HEK293 (cell line): ENCODE measurements around the gene GRK3.

ENCODE experiments used
- BCL11B ChIP-seq: fragments of 450-650 bp; formaldehyde crosslinking; IDR thresholded peaks from 2 replicates; pipeline ENCODE4 v1.5.1; 2016; ENCODE audit warnings: low read depth, missing biosample characterization, missing genetic modification characterization
- GLI2 ChIP-seq: fragments of 450-650 bp; formaldehyde crosslinking; IDR thresholded peaks from 2 replicates; pipeline ENCODE4; 2017; ENCODE audit warnings: missing biosample characterization, missing genetic modification characterization, low read depth, borderline replicate concordance
- KLF10 ChIP-seq: fragments of 450-650 bp; IDR thresholded peaks from 2 replicates; pipeline ENCODE4 v1.5.1; 2018; ENCODE audit warnings: missing biosample characterization, mild to moderate bottlenecking, missing genetic modification characterization
- ZBTB21 ChIP-seq: fragments of 450-650 bp; formaldehyde crosslinking; IDR thresholded peaks from 2 replicates; pipeline ENCODE4 v1.5.1; 2017; ENCODE audit warnings: missing biosample characterization, missing genetic modification characterization
- ZBTB49 ChIP-seq: fragments of 450-650 bp; formaldehyde crosslinking; IDR thresholded peaks from 2 replicates; pipeline ENCODE4 v1.5.1; 2016; ENCODE audit warnings: missing biosample characterization, missing genetic modification characterization, low read depth
- ZBTB6 ChIP-seq: fragments of 450-650 bp; formaldehyde crosslinking; IDR thresholded peaks from 2 replicates; pipeline ENCODE4 v1.5.1; 2017; ENCODE audit warnings: missing biosample characterization, missing genetic modification characterization
- ZNF274 ChIP-seq, 2 experiments: fragments of 200-500 bp in 1 of 2; fragments of 450-650 bp in 1 of 2; sonication (Bioruptor generic) in 1 of 2; formaldehyde crosslinking in 1 of 2; IDR thresholded peaks; 2 replicates each; pipeline versions ENCODE4 v1.5.1 to v1.6.1; 2014 to 2016; ENCODE audit warnings: borderline replicate concordance in 1 of 2, inconsistent platforms in 1 of 2, low read length in 1 of 2, missing biosample characterization in 1 of 2, missing genetic modification characterization in 1 of 2
- ZNF433 ChIP-seq: fragments of 450-650 bp; formaldehyde crosslinking; IDR thresholded peaks from 2 replicates; pipeline ENCODE4 v1.5.1; 2016; ENCODE audit warnings: missing biosample characterization, missing genetic modification characterization, low read depth
- ZNF629 ChIP-seq: fragments of 450-650 bp; formaldehyde crosslinking; IDR thresholded peaks from 2 replicates; pipeline ENCODE4 v1.5.1; 2017; ENCODE audit warnings: missing biosample characterization, missing genetic modification characterization
- ZNF830 ChIP-seq: fragments of 450-650 bp; IDR thresholded peaks from 2 replicates; pipeline ENCODE4 v1.5.0; 2018; ENCODE audit warnings: missing biosample characterization, missing genetic modification characterization, low read depth, mild to moderate bottlenecking, moderate library complexity
- TF ChIP-seq, protein P1 (sequence below): fragments of 450-650 bp; formaldehyde crosslinking; IDR thresholded peaks from 2 replicates; pipeline ENCODE4 v1.5.1; 2016; ENCODE audit warnings: missing biosample characterization, missing genetic modification characterization
- TF ChIP-seq, protein P2 (sequence below): fragments of 450-650 bp; formaldehyde crosslinking; IDR thresholded peaks from 2 replicates; pipeline ENCODE4 v1.5.1; 2016; ENCODE audit warnings: missing biosample characterization, missing genetic modification characterization

DNA sequence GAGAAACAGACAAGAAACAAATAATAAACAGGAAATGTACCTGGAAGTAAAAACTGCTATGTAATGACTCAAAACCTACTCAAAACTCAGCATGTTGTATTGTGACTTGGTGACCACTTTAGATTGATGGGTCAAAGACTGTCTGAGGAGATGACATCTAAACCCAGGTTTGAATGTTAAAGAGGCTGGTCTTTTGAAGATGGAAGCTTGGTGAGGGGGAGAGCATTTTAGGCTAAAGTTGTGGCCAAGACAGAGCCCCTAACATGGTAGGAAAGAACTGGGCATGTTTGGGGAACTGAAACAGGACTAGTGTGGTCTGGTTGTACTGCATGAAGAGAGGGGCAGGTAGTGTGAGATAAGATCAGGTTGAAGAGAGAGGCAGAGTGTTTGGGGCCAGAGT is 92.2 kb downstream of the GRK3 start:
- TF ChIP-seq, protein P1, sequence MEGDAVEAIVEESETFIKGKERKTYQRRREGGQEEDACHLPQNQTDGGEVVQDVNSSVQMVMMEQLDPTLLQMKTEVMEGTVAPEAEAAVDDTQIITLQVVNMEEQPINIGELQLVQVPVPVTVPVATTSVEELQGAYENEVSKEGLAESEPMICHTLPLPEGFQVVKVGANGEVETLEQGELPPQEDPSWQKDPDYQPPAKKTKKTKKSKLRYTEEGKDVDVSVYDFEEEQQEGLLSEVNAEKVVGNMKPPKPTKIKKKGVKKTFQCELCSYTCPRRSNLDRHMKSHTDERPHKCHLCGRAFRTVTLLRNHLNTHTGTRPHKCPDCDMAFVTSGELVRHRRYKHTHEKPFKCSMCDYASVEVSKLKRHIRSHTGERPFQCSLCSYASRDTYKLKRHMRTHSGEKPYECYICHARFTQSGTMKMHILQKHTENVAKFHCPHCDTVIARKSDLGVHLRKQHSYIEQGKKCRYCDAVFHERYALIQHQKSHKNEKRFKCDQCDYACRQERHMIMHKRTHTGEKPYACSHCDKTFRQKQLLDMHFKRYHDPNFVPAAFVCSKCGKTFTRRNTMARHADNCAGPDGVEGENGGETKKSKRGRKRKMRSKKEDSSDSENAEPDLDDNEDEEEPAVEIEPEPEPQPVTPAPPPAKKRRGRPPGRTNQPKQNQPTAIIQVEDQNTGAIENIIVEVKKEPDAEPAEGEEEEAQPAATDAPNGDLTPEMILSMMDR: no peak
- TF ChIP-seq GLI2 (tag by site-specific recombination): no peak
- TF ChIP-seq ZNF274 (IDR thresholded peaks at IDR 0.05; ENCODE audit: low read length): no peak
- TF ChIP-seq ZNF274 (tag by site-specific recombination; IDR thresholded peaks at IDR 0.05; ENCODE audit: borderline replicate concordance): no peak
- TF ChIP-seq, protein P2, sequence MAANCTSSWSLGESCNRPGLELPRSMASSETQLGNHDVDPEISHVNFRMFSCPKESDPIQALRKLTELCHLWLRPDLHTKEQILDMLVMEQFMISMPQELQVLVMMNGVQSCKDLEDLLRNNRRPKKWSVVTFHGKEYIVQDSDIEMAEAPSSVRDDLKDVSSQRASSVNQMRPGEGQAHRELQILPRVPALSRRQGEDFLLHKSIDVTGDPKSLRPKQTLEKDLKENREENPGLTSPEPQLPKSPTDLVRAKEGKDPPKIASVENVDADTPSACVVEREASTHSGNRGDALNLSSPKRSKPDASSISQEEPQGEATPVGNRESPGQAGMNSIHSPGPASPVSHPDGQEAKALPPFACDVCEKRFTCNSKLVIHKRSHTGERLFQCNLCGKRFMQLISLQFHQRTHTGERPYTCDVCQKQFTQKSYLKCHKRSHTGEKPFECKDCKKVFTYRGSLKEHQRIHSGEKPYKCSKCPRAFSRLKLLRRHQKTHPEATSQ (tag by site-specific recombination): no peak
- no peak for TF ChIP-seq ZNF830 (tag by site-specific recombination)
- no peak for TF ChIP-seq KLF10 (tag by site-specific recombination)
- TF ChIP-seq ZNF629 (tag by site-specific recombination): no peak
- TF ChIP-seq ZBTB21 (tag by site-specific recombination): no peak
- no peak for TF ChIP-seq ZNF433 (tag by site-specific recombination)
- TF ChIP-seq BCL11B: no peak
- TF ChIP-seq ZBTB6 (tag by site-specific recombination): no peak
- TF ChIP-seq ZBTB49 (tag by site-specific recombination): no peak
